T-cell (primary cell): ENCODE data around the gene LRRC72. TPM values are rescaled to one million over a fixed set of nuclear protein-coding genes. Genes with fewer than 3 reads are reported as not detected.

Experiments used
- ATAC-seq, 4 experiments: fragments of 200-7000 bp in 3 of 4; fragments of 150-1000 bp in 1 of 4; cut with Tn5 transposase; replicated peaks in 1 of 4; 1 replicate in 3 of 4; 2 replicates in 1 of 4; pipeline ENCODE4 v1.10.0; 2021; ENCODE audit warnings: moderate library complexity in 3 of 4, mild to moderate bottlenecking in 2 of 4, moderate number of reproducible peaks in 1 of 4
- CTCF ChIA-PET, 2 donors: fragments of 300-600 bp; sonication (Branson Sonifier 250); formaldehyde crosslinking; loops; one replicate each; lab custom pipeline; 2022; ENCODE audit warnings: antibody characterized with exemption in 2 of 2; lab: Charles Lee
- POLR2A ChIA-PET, 2 donors: fragments of 300-600 bp; sonication (Branson Sonifier 250); formaldehyde crosslinking; loops; one replicate each; lab custom pipeline; 2022; ENCODE audit warnings: antibody characterized with exemption in 2 of 2; lab: Charles Lee
- DNase-seq, 35 experiments: peaks; one replicate each; pipeline versions ENCODE4 v3.0.0 to v3.0.0-alpha.2; 2013 to 2023
- H3K27ac ChIP-seq: one replicate; pipeline ENCODE4 v1.5.1; 2013; ENCODE audit warnings: low read length
- H3K27me3 ChIP-seq, 2 experiments: replicated peaks in 1 of 2; 1 replicate in 1 of 2; 2 replicates in 1 of 2; pipeline versions ENCODE4 v1.6.1 to v1.7.0; 2013; ENCODE audit warnings: low read length in 1 of 2, mixed read lengths in 1 of 2; ENCODE audit not compliant: control insufficient read depth in 2 of 2, insufficient read depth in 2 of 2; ENCODE audit errors: extremely low read depth in 1 of 2
- H3K36me3 ChIP-seq, 2 donors: 1 replicate in 1 of 2; 2 replicates in 1 of 2; pipeline versions ENCODE4 v1.6.1 to v1.7.0; 2013; ENCODE audit warnings: low read length in 1 of 2; ENCODE audit not compliant: control insufficient read depth in 2 of 2, insufficient read depth in 1 of 2; ENCODE audit errors: extremely low read depth in 1 of 2
- H3K4me1 ChIP-seq, 2 experiments: 1 replicate in 1 of 2; 2 replicates in 1 of 2; pipeline versions ENCODE4 v1.6.1 to v1.7.0; 2013; ENCODE audit warnings: low read length in 2 of 2, mixed read lengths in 1 of 2; ENCODE audit not compliant: insufficient read depth in 2 of 2, control insufficient read depth in 1 of 2; ENCODE audit errors: extremely low read depth in 1 of 2
- H3K4me3 ChIP-seq, 2 donors: 1 replicate in 1 of 2; 2 replicates in 1 of 2; pipeline versions ENCODE4 v1.5.1 to v1.7.0; 2013; ENCODE audit warnings: mild to moderate bottlenecking in 2 of 2, low read length in 1 of 2, moderate library complexity in 1 of 2; ENCODE audit not compliant: control insufficient read depth in 1 of 2; ENCODE audit errors: extremely low read depth in 1 of 2
- H3K9me3 ChIP-seq: 2 replicates; pipeline ENCODE4 v1.7.0; 2013
- H3K27ac Mint-ChIP-seq, 2 donors: one replicate each; pipeline ENCODE4 v1.8.0; 2020 to 2021; ENCODE audit warnings: mild to moderate bottlenecking in 2 of 2, mixed read lengths in 2 of 2
- H3K27me3 Mint-ChIP-seq, 2 donors: one replicate each; pipeline ENCODE4 v1.8.0; 2021 to 2022; ENCODE audit warnings: mixed read lengths in 2 of 2
- H3K36me3 Mint-ChIP-seq: one replicate; pipeline ENCODE4 v1.8.0; 2021; ENCODE audit warnings: mixed read lengths
- H3K4me1 Mint-ChIP-seq, 3 donors: one replicate each; pipeline ENCODE4 v1.8.0; 2020 to 2022; ENCODE audit warnings: mixed read lengths in 3 of 3, mild to moderate bottlenecking in 1 of 3
- H3K4me3 Mint-ChIP-seq, 3 donors: one replicate each; pipeline ENCODE4 v1.8.0; 2020 to 2022; ENCODE audit warnings: mild to moderate bottlenecking in 3 of 3, mixed read lengths in 3 of 3, moderate library complexity in 3 of 3
- H3K9me3 Mint-ChIP-seq, 3 donors: one replicate each; pipeline ENCODE4 v1.8.0; 2020 to 2022; ENCODE audit warnings: mixed read lengths in 3 of 3
- WGBS: methylation state at CpG from one replicate; pipeline ENCODE4 v1.1.5; 2013; ENCODE audit warnings: missing lambda C conversion rate; ENCODE audit not compliant: insufficient coverage; 5-methylcytosine and 5-hydroxymethylcytosine counted together
- total RNA-seq, 35 experiments: library from RNA in 6 of 35; stranded (reverse) in 6 of 35; fragments of 120-200 nt in 1 of 35; gene quantifications; one replicate each; pipeline versions ENCODE4 v1.2.1 to v1.2.4 and lab custom pipeline; 2013 to 2026

Gene LRRC72
- total RNA-seq, 5 donors from 2014 or later (not counting 1 experiment from before 2014, with no cell fraction given): not detected

GRCh38 chr7:16626388-16626787 lies 99.8 kb downstream of the LRRC72 start:
- no peaks in the 10 kb centered on the region for H3K4me1 ChIP-seq
- H3K27me3 Mint-ChIP-seq: no peaks in the 10 kb centered on the region
- H3K9me3 Mint-ChIP-seq: no peaks in the 10 kb centered on the region
- H3K36me3 Mint-ChIP-seq: peaks cover 39% of the 10 kb centered on the region
- H3K27ac Mint-ChIP-seq: no peak overlapping the region
- H3K27ac ChIP-seq: no peak overlapping the region
- no CpG with 5 or more reads among the region's 2 CpGs for WGBS
- H3K27me3 ChIP-seq: no peaks in the 10 kb centered on the region
- H3K36me3 ChIP-seq: peaks cover 0 to 13% of the 10 kb centered on the region in 2 donors
- H3K4me3 ChIP-seq: no peak overlapping the region
- ChIA-PET CTCF (no interaction called here), POLR2A (no interaction called here)
- DNase-seq (no peak), ATAC-seq (no peak)
- peaks cover 0 to 1% (median 0%) of the 10 kb centered on the region in 3 donors for H3K4me1 Mint-ChIP-seq
- H3K9me3 ChIP-seq: no peaks in the 10 kb centered on the region
- H3K4me3 Mint-ChIP-seq: no peak overlapping the region

GRCh38 chr7:16627236-16627635 lies 100.6 kb downstream of the LRRC72 start:
- POLR2A ChIA-PET: no interaction called here
- Histone ChIP-seq H3K27ac (no peak overlapping the region), H3K9me3 (no peaks in the 10 kb centered on the region), H3K4me3 (no peak overlapping the region), H3K4me1 (no peaks in the 10 kb centered on the region), H3K27me3 (no peaks in the 10 kb centered on the region), H3K36me3 (peaks cover 0 to 10% of the 10 kb centered on the region in 2 donors)
- WGBS: no CpG with 5 or more reads among the region's 2 CpGs
- H3K4me1 Mint-ChIP-seq: peaks cover 0 to 1% (median 0%) of the 10 kb centered on the region in 3 donors
- DNase-seq (no peak), ATAC-seq (no peak)
- CTCF ChIA-PET: no interaction called here
- no peak overlapping the region for H3K4me3 Mint-ChIP-seq
- H3K27me3 Mint-ChIP-seq: no peaks in the 10 kb centered on the region
- H3K27ac Mint-ChIP-seq: no peak overlapping the region
- no peaks in the 10 kb centered on the region for H3K9me3 Mint-ChIP-seq
- peaks cover 36% of the 10 kb centered on the region for H3K36me3 Mint-ChIP-seq

- H3K27me3 ChIP-seq: no peaks in the 10 kb centered on the region
- Mint-ChIP-seq H3K4me3 (no peak overlapping the region), H3K4me1 (peaks cover 0 to 1% (median 0%) of the 10 kb centered on the region in 3 donors), H3K36me3 (peaks cover 26% of the 10 kb centered on the region), H3K9me3 (no peaks in the 10 kb centered on the region), H3K27me3 (no peaks in the 10 kb centered on the region), H3K27ac (no peak overlapping the region)
- DNase-seq (no peak), ATAC-seq (no peak)
- CTCF ChIA-PET: no interaction called here
- peaks cover 0 to 2% of the 10 kb centered on the region in 2 donors for H3K36me3 ChIP-seq
- WGBS: 100% methylated on average over 1 of the region's 1 CpG
- H3K4me1 ChIP-seq: no peaks in the 10 kb centered on the region
- POLR2A ChIA-PET: interaction anchor here in 1 of 2 donors (0.6 kb wide), 1 partner anchor 47 kb away, joined by 3 read pairs; no protein-coding TSS in a partner anchor
- H3K27ac ChIP-seq: no peak overlapping the region
- no peak overlapping the region for H3K4me3 ChIP-seq
- no peaks in the 10 kb centered on the region for H3K9me3 ChIP-seq
These were observed 104.0 kb downstream of the LRRC72 start for GRCh38 chr7:16630654-16631053.

Other genes starting within 250 kb of the LRRC72 start
- gene CRPPA, start 105.3 kb upstream of the LRRC72 start, total RNA-seq: 1 to 10 TPM in 4 of 5 donors, under 1 TPM in 1; 0.49 to 2.2 (median 1.0) TPM
- gene SOSTDC1, start 61.1 kb upstream of the LRRC72 start, total RNA-seq: not detected
- 10 to 100 TPM in 2 of 5 donors, 1 to 10 TPM in 3; 7.8 to 10.9 (median 10.0) TPM for gene ANKMY2, start 118.9 kb downstream of the LRRC72 start, total RNA-seq
- 10 to 100 TPM; 22.1 to 35.1 (median 30.2) TPM for gene BZW2, start 119.4 kb downstream of the LRRC72 start, total RNA-seq
- gene TSPAN13, start 226.9 kb downstream of the LRRC72 start, total RNA-seq: 1 to 10 TPM in 2 of 5 donors, under 1 TPM in 3; 0.73 to 2.0 (median 0.98) TPM